Mesenchymal stem cell (in vitro differentiated cells and primary cell): ENCODE measurements around the gene ATG4C.
"Not testable (repeated sequence)": the region's sequence is repeated elsewhere in the genome, so short reads cannot be mapped to it uniquely, and the experiment has no call there.

ENCODE experiments used
- DNase-seq: peaks from one replicate; pipeline ENCODE4 v3.0.0-alpha.2; 2013
- H2AFZ ChIP-seq: one replicate; pipeline ENCODE4 v1.6.1; 2013; ENCODE audit warnings: low read depth, mild to moderate bottlenecking, control low read depth, inconsistent platforms, low read length, moderate library complexity
- H2AK5ac ChIP-seq: 2 replicates; pipeline ENCODE4 v1.6.1; 2013; ENCODE audit warnings: low read length, moderate library complexity, mild to moderate bottlenecking, inconsistent platforms; ENCODE audit not compliant: severe bottlenecking
- H2BK120ac ChIP-seq: one replicate; pipeline ENCODE4 v1.6.1; 2013; ENCODE audit warnings: low read depth, mild to moderate bottlenecking, inconsistent platforms, low read length, moderate library complexity
- H2BK12ac ChIP-seq, 2 experiments: one replicate each; pipeline ENCODE4 v1.6.1; 2013; ENCODE audit warnings: inconsistent platforms in 2 of 2, low read length in 2 of 2, mild to moderate bottlenecking in 2 of 2, moderate library complexity in 2 of 2, control low read depth in 1 of 2
- H2BK15ac ChIP-seq: one replicate; pipeline ENCODE4 v1.6.1; 2013; ENCODE audit warnings: mild to moderate bottlenecking, low read depth, inconsistent platforms; ENCODE audit not compliant: poor library complexity, severe bottlenecking
- H2BK5ac ChIP-seq: 2 replicates; pipeline ENCODE4 v1.6.1; 2013; ENCODE audit warnings: low read depth, mild to moderate bottlenecking, low read length, control low read depth, inconsistent platforms; ENCODE audit not compliant: poor library complexity, severe bottlenecking
- H3K14ac ChIP-seq, 2 experiments: one replicate each; pipeline ENCODE4 v1.6.1; 2013; ENCODE audit warnings: inconsistent platforms in 2 of 2, low read length in 2 of 2, control low read depth in 1 of 2, mild to moderate bottlenecking in 1 of 2, moderate library complexity in 1 of 2
- H3K18ac ChIP-seq, 2 experiments: one replicate each; pipeline ENCODE4 v1.6.1; 2013; ENCODE audit warnings: inconsistent platforms in 2 of 2, low read length in 2 of 2, control low read depth in 1 of 2, low read depth in 1 of 2, mild to moderate bottlenecking in 1 of 2
- H3K23ac ChIP-seq, 2 experiments: one replicate each; pipeline ENCODE4 v1.6.1; 2013; ENCODE audit warnings: inconsistent platforms in 2 of 2, low read length in 2 of 2, mild to moderate bottlenecking in 2 of 2, moderate library complexity in 2 of 2, control low read depth in 1 of 2
- H3K27ac ChIP-seq: 2 replicates; pipeline ENCODE4 v1.5.1; 2013; ENCODE audit warnings: mild to moderate bottlenecking, moderate library complexity, low read length, control low read depth, inconsistent platforms; ENCODE audit not compliant: poor library complexity, severe bottlenecking
- H3K27me3 ChIP-seq, 2 experiments: 2 replicates each; pipeline versions ENCODE4 v1.6.1 to v1.7.0; 2013; ENCODE audit warnings: low read length in 2 of 2, mild to moderate bottlenecking in 2 of 2, moderate library complexity in 2 of 2, control low read depth in 1 of 2, inconsistent platforms in 1 of 2; ENCODE audit not compliant: control insufficient read depth in 1 of 2, insufficient read depth in 1 of 2
- H3K36me3 ChIP-seq, 2 experiments: 2 replicates each; pipeline versions ENCODE4 v1.6.1 to v1.7.0; 2013; ENCODE audit warnings: low read length in 2 of 2, control low read depth in 1 of 2, inconsistent platforms in 1 of 2, low read depth in 1 of 2, mild to moderate bottlenecking in 1 of 2; ENCODE audit not compliant: insufficient read depth in 2 of 2, control insufficient read depth in 1 of 2
- H3K4ac ChIP-seq, 2 experiments: one replicate each; pipeline ENCODE4 v1.6.1; 2013; ENCODE audit warnings: inconsistent platforms in 2 of 2, low read length in 2 of 2, mild to moderate bottlenecking in 2 of 2, moderate library complexity in 2 of 2, control low read depth in 1 of 2, low read depth in 1 of 2
- H3K4me1 ChIP-seq: 2 replicates; pipeline ENCODE4 v1.6.1; 2013; ENCODE audit warnings: low read depth, low read length, control low read depth; ENCODE audit not compliant: control insufficient read depth, insufficient read depth
- H3K4me2 ChIP-seq: 2 replicates; pipeline ENCODE4 v1.6.1; 2013; ENCODE audit warnings: low read length, mild to moderate bottlenecking, inconsistent platforms; ENCODE audit not compliant: poor library complexity, severe bottlenecking
- H3K4me3 ChIP-seq, 2 experiments: 2 replicates each; pipeline versions ENCODE4 v1.5.1 to v1.7.0; 2013; ENCODE audit warnings: low read length in 2 of 2, mild to moderate bottlenecking in 2 of 2, control low read depth in 1 of 2, low read depth in 1 of 2; ENCODE audit not compliant: insufficient read depth in 1 of 2
- H3K79me1 ChIP-seq: replicated peaks from 2 replicates; pipeline ENCODE4 v1.6.1; 2013; ENCODE audit warnings: mild to moderate bottlenecking, control low read depth, low read length, inconsistent platforms; ENCODE audit not compliant: poor library complexity, severe bottlenecking
- H3K9ac ChIP-seq: 2 replicates; pipeline ENCODE4 v1.7.0; 2013; ENCODE audit warnings: mild to moderate bottlenecking, low read length, moderate library complexity
- H3K9me3 ChIP-seq: 2 replicates; pipeline ENCODE4 v1.7.0; 2013; ENCODE audit warnings: mild to moderate bottlenecking, low read length; ENCODE audit not compliant: control insufficient read depth
- H4K8ac ChIP-seq: one replicate; pipeline ENCODE4 v1.6.1; 2013; ENCODE audit warnings: inconsistent platforms, mild to moderate bottlenecking, low read length, moderate library complexity
- H4K91ac ChIP-seq: one replicate; pipeline ENCODE4 v1.6.1; 2013; ENCODE audit warnings: mild to moderate bottlenecking, low read length, inconsistent platforms
- WGBS: methylation state at CpG from one replicate; pipeline ENCODE4 v1.1.7; 2013; ENCODE audit warnings: mixed read lengths; 5-methylcytosine and 5-hydroxymethylcytosine counted together

The ATG4C gene

DNA sequence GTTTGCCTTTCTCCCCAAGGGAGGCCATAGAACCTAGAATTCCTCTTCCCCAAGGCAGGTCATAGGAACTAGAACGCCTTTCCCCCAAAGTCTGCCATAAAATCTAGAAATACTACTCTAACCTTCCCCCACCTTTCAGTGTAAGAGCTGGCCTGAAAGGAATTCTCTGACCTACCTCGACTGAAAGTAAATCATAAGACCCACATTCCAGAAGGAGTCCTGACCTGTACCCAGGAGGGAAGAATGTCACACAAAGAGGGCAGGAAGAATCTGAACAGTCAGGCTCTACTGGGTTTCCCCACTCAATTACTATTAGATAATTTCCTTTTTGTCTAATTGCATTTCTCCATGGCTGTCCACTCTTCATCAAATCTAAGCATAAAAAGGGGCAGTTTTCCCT is 5.7 kb upstream of the ATG4C start:
- Histone ChIP-seq H3K79me1 (no peaks in the 10 kb centered on the region), H3K9ac (no peak overlapping the region), H3K14ac (no peak overlapping the region), H4K8ac (no peak overlapping the region), H4K91ac (no peak overlapping the region), H3K9me3 (peaks cover 7% of the 10 kb centered on the region), H3K4me3 (no peak overlapping the region), H3K4me2 (no peak overlapping the region), H3K4me1 (peaks cover 2% of the 10 kb centered on the region), H2BK15ac (no peak overlapping the region), H3K27me3 (peaks cover 0 to 7% of the 10 kb centered on the region in 2 experiments), H3K36me3 (no peaks in the 10 kb centered on the region), H2AFZ (no peak overlapping the region), H2AK5ac (no peak overlapping the region), H3K27ac (no peak overlapping the region), H2BK12ac (no peak overlapping the region), H2BK5ac (no peak overlapping the region), H2BK120ac (no peak overlapping the region), H3K23ac (no peak overlapping the region), H3K4ac (no peak overlapping the region), H3K18ac (no peak overlapping the region)
- no peak for DNase-seq
- WGBS: 88% methylated on average over 2 of the region's 2 CpGs

DNA sequence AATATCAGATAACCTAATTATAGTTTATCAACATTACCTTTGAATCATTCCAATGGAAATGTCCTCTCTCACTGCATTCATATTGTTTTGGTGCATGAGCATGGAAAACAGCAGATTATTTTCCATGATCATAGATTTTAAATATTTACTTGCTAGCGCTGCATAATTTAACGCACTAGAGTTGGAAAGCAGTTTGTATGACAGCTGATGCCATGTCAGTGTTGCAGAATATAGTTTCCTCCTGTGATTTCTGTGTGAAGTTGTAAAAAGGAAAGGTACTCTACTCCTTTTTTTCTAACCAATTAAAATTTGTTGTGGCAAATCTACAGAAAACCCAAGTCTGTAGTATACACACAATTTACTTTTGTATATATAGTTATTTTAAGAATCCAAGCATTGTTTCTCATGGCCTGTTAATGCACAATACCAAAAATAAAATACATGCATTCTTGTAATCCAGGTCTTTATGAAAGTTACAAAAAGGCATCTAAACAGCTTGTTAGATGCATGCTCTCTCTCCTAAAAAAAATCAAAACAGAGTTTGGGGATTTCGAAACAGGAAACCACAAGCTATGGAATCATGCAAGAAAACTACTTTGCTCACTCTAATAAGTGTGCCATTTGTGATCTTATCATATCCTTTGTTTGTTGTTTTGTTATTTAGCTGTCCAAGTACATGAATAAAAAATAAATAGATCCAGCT is 1.9 kb upstream of the ATG4C start:
- Histone ChIP-seq H4K8ac (no peak overlapping the region), H2BK12ac (no peak overlapping the region), H3K27ac (no peak overlapping the region), H2AK5ac (no peak overlapping the region), H3K4ac (no peak overlapping the region), H4K91ac (no peak overlapping the region), H3K23ac (no peak overlapping the region), H3K9ac (peak overlapping the region; percentile 11), H2BK5ac (no peak overlapping the region), H3K4me1 (no peaks in the 10 kb centered on the region), H3K36me3 (no peaks in the 10 kb centered on the region), H2BK120ac (no peak overlapping the region), H3K27me3 (peaks cover 0 to 7% of the 10 kb centered on the region in 2 experiments), H3K79me1 (peaks cover 2% of the 10 kb centered on the region), H2BK15ac (no peak overlapping the region), H3K14ac (no peak overlapping the region), H3K18ac (no peak overlapping the region), H3K4me3 (no peak overlapping the region), H3K9me3 (no peaks in the 10 kb centered on the region), H2AFZ (no peak overlapping the region), H3K4me2 (no peak overlapping the region)
- DNase-seq: peak; percentile 67
- 100% methylated on average over 1 of the region's 3 CpGs for WGBS

DNA sequence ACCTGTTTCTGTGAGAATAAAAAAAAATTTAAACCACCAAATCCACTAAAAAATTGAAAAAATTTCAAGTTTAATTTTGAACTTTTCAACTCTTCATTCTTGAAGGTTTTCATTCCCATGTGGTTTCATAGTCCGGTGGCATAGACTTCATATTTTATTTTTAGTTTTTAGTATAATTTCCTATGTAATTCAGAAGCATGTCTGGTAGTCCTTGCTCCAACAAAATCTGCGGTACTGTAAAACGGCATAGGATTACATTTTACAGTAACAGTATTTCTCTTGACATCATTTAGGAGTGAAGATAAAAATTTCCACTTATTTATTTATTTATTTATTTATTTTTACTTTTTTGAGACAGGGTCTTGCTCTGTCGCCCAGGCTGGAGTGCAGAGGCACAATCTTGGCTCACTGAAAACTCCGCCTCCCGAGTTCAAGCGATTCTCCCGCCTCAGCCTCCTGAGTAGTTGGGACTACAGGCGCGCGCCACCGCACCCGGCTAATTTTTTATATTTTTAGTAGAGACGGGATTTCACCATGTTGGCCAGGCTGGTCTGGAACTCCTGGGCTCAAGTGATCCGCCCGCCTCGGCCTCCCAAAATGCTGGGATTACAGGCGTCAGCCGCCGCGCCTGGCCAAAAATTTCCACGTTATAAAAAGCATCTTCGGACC is 1.3 kb upstream of the ATG4C start:
- not testable (repeated sequence) for H3K4me2 ChIP-seq, H3K27me3 ChIP-seq
- 99% methylated on average over 21 of the region's 23 CpGs for WGBS

DNA sequence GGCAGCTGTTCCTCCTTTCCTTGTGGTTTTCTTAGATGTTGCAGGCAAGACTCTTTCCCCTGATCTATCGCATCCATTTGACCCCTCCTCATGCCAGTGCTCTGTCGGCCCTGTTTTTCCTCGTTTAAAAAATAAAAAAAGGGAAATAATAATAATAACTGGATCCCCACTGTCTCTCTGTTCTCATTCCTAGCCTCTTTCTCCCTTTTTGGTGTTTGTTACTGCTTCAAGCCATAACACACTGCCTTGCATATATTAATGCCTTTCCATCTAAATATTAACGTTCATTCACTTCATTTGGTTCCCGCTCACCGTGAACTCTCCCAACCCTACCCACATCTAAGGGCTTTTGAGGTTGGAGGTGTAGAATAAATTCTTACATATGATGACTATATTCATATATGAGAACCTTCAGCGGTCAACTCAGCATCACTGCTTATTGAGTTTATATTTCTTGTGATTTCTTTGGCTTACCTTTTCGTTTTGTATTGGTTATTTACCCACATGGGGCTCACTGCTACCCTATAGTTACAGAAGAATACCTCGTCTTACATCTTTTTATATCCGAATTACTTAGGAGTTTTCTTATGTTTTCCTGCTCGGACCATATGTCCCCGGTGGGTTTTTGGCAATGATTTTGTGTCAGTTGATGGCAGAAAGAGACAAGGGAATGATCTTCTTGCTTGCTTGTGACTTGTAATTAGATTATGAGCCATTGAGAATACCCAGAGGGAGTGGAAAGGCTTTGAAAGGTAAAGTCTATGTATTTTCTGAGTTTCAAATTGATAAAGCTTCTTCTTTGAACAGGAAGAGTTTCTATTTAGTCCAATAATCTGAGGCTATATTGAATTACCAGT is 805 bp downstream of the ATG4C start:
- Histone ChIP-seq H2AK5ac (no peak overlapping the region), H2BK15ac (no peak overlapping the region), H3K14ac (no peak overlapping the region), H3K18ac (no peak overlapping the region), H2AFZ (no peak overlapping the region), H4K8ac (no peak overlapping the region), H3K4me2 (peak overlapping the region; percentile 75), H3K79me1 (peaks cover 2% of the 10 kb centered on the region), H3K23ac (no peak overlapping the region), H3K27ac (no peak overlapping the region), H3K9me3 (no peaks in the 10 kb centered on the region), H3K4ac (no peak overlapping the region), H2BK5ac (no peak overlapping the region), H2BK120ac (no peak overlapping the region), H2BK12ac (no peak overlapping the region), H3K27me3 (no peaks in the 10 kb centered on the region), H3K36me3 (no peaks in the 10 kb centered on the region), H3K9ac (peak overlapping the region; percentile 98), H3K4me1 (no peaks in the 10 kb centered on the region), H4K91ac (no peak overlapping the region), H3K4me3 (peak overlapping the region; percentile 75 to 98)
- no peak for DNase-seq
- WGBS: 17% methylated on average over 4 of the region's 12 CpGs

More for the DNA sequence above, 1.3 kb upstream of the ATG4C start:
- not testable (repeated sequence) for H3K36me3 ChIP-seq, DNase-seq, H3K9me3 ChIP-seq, H4K8ac ChIP-seq, H2BK15ac ChIP-seq, H3K4ac ChIP-seq, H2BK5ac ChIP-seq, H3K14ac ChIP-seq, H2BK120ac ChIP-seq, H2AFZ ChIP-seq, H3K79me1 ChIP-seq, H3K23ac ChIP-seq, H4K91ac ChIP-seq, H3K18ac ChIP-seq, H2BK12ac ChIP-seq, H3K27ac ChIP-seq, H2AK5ac ChIP-seq, H3K4me1 ChIP-seq
- H3K9ac ChIP-seq: peak overlapping the region; percentile 11
- peak overlapping the region in 1 of 2 experiments; percentile 98 for H3K4me3 ChIP-seq
